Measurements from ENCODE around the gene C1orf116. TPM values are rescaled to one million over a fixed set of nuclear protein-coding genes. Genes with fewer than 3 reads are reported as not detected.
A peak's percentile ranks its signal among the peaks of the same experiment; 100 is the strongest.

C1orf116 gene
- total RNA-seq, 4 donors from 2014 or later, result 40.6 to 95.8 (median 77.6) TPM

- TF ChIP-seq CTCF (IDR thresholded peaks at IDR 0.05), result no peak
- no peak for TF ChIP-seq POLR2AphosphoS5 (IDR thresholded peaks at IDR 0.05)
- WGBS, result 49% methylated on average over 7 of the region's 7 CpGs
- H3K4me1 ChIP-seq, result peaks cover 47% of the 10 kb centered on the region
- H3K4me3 ChIP-seq, result peak overlapping the region; percentile 50
- no peak for DNase-seq (ENCODE audit: low spot score in 2 of 2)
- H3K36me3 ChIP-seq, result no peaks in the 10 kb centered on the region
- no peaks in the 10 kb centered on the region for H3K9me3 ChIP-seq
- no peaks in the 10 kb centered on the region for H3K27me3 ChIP-seq
- peak overlapping the region; percentile 93 for H3K27ac ChIP-seq
Measured at GRCh38 chr1:207031632-207032264, 808 bp downstream of the C1orf116 start.

- DNase-seq (ENCODE audit: low spot score in 2 of 2), result no peak
- Histone ChIP-seq H3K4me3 (peak overlapping the region; percentile 50), H3K9me3 (no peaks in the 10 kb centered on the region), H3K4me1 (peaks cover 54% of the 10 kb centered on the region), H3K27ac (peak overlapping the region; percentile 93), H3K27me3 (no peaks in the 10 kb centered on the region), H3K36me3 (no peaks in the 10 kb centered on the region)
- TF ChIP-seq CTCF (IDR thresholded peaks at IDR 0.05) (no peak), POLR2A (IDR thresholded peaks at IDR 0.05) (no peak), POLR2AphosphoS5 (IDR thresholded peaks at IDR 0.05) (no peak), EP300 (IDR thresholded peaks at IDR 0.05) (no peak)
- 28% methylated on average over 1 of the region's 1 CpG for WGBS
Measured at GRCh38 chr1:207031016-207031415, 1.5 kb downstream of the C1orf116 start.

- Histone ChIP-seq H3K9me3 (no peaks in the 10 kb centered on the region), H3K36me3 (no peaks in the 10 kb centered on the region), H3K27ac (peak overlapping the region; percentile 93), H3K4me1 (peaks cover 59% of the 10 kb centered on the region), H3K27me3 (no peaks in the 10 kb centered on the region), H3K4me3 (peak overlapping the region; percentile 50)
- WGBS, result 58% methylated on average over 5 of the region's 5 CpGs
- TF ChIP-seq EP300 (IDR thresholded peaks at IDR 0.05) (no peak), POLR2A (IDR thresholded peaks at IDR 0.05) (no peak), POLR2AphosphoS5 (IDR thresholded peaks at IDR 0.05) (no peak), CTCF (IDR thresholded peaks at IDR 0.05) (no peak)
- no peak for DNase-seq (ENCODE audit: low spot score in 2 of 2)
Measured at GRCh38 chr1:207030522-207031009, 2.0 kb downstream of the C1orf116 start.

GRCh38 chr1:207029701-207030521 is 2.6 kb downstream of the C1orf116 start:
- H3K36me3 ChIP-seq, result no peaks in the 10 kb centered on the region
- no peak for TF ChIP-seq POLR2AphosphoS5 (IDR thresholded peaks at IDR 0.05)
- no peak for TF ChIP-seq EP300 (IDR thresholded peaks at IDR 0.05)
- TF ChIP-seq POLR2A (IDR thresholded peaks at IDR 0.05), result no peak
- TF ChIP-seq CTCF (IDR thresholded peaks at IDR 0.05), result no peak
- no peak for DNase-seq (ENCODE audit: low spot score in 2 of 2)
- H3K4me3 ChIP-seq, result peak overlapping the region; percentile 50
- 49% methylated on average over 5 of the region's 5 CpGs for WGBS
- H3K27ac ChIP-seq, result peak overlapping the region; percentile 93
- H3K4me1 ChIP-seq, result peaks cover 66% of the 10 kb centered on the region
- no peaks in the 10 kb centered on the region for H3K27me3 ChIP-seq
- no peaks in the 10 kb centered on the region for H3K9me3 ChIP-seq

Data from suprapubic skin (tissue), 4 donors.